Neural progenitor cell (in vitro differentiated cells): ENCODE data around the gene VWA3B.

ENCODE experiments used
- EZH2 ChIP-seq: fragments of 200-600 bp; sonication (generic); IDR thresholded peaks from 2 replicates; pipeline ENCODE4 v1.6.1; 2017; ENCODE audit warnings: antibody characterized with exemption, mild to moderate bottlenecking, moderate library complexity
- EZH2phosphoT487 ChIP-seq: fragments of 200-600 bp; sonication (generic); IDR thresholded peaks from 2 replicates; pipeline ENCODE4 v1.6.1; 2017; ENCODE audit warnings: antibody characterized with exemption
- TF ChIP-seq, protein P1 (sequence below): fragments of 200-600 bp; sonication (generic); IDR thresholded peaks from 2 replicates; pipeline ENCODE4 v1.5.1; 2017; ENCODE audit warnings: antibody characterized with exemption, mild to moderate bottlenecking

DNA sequence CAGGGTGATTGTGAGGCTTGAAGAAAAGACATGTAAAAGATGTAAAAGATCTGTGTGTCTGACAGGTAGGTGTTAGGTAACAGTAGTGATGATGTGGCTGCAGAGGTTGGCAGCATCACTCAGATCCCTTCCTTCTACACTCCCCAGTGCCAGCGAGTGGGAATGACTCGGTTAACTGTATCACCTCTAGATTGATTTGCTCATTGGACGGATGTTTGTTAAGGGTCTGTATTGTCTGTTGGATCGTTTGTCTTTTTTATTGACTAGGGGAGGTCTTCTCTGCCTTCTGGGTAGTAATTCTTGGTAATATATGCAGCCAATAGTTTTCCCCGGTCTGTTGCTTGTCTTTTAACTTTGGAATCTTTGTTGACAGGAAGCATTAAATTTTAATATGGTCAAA is 214.5 kb downstream of the VWA3B start:
- TF ChIP-seq, protein P1, sequence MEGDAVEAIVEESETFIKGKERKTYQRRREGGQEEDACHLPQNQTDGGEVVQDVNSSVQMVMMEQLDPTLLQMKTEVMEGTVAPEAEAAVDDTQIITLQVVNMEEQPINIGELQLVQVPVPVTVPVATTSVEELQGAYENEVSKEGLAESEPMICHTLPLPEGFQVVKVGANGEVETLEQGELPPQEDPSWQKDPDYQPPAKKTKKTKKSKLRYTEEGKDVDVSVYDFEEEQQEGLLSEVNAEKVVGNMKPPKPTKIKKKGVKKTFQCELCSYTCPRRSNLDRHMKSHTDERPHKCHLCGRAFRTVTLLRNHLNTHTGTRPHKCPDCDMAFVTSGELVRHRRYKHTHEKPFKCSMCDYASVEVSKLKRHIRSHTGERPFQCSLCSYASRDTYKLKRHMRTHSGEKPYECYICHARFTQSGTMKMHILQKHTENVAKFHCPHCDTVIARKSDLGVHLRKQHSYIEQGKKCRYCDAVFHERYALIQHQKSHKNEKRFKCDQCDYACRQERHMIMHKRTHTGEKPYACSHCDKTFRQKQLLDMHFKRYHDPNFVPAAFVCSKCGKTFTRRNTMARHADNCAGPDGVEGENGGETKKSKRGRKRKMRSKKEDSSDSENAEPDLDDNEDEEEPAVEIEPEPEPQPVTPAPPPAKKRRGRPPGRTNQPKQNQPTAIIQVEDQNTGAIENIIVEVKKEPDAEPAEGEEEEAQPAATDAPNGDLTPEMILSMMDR, result no peak
- TF ChIP-seq EZH2 (no peak), EZH2phosphoT487 (no peak)
